ENCODE data around the gene DCHS2. TPM values are rescaled to one million over a fixed set of nuclear protein-coding genes. Genes with fewer than 3 reads are reported as not detected.
"Not testable (repeated sequence)": the region's sequence is repeated elsewhere in the genome, so short reads cannot be mapped to it uniquely, and the experiment has no call there.

DCHS2 gene
- total RNA-seq, 4 donors from 2014 or later: 0.40 to 1.4 (median 0.61) TPM

DNA sequence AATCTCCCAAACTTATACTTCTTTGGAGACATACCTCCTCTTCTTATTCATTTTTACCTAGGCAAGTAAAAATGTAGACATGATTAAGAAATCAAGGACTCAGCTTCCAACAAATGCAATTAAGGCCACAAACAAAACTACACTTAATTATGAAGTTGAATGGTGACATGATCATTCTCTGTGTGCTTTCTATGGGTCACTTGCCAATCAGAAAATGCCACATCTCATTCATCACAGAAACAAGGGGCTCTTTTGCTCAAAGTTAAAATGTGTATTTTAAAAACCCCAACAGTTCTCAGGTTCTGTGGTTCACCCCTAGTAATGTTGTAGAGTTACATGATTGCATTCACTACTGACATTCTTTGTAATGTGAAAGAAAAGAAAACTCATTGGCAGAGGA lies 273.5 kb downstream of the DCHS2 start:
- TF ChIP-seq, protein P1, sequence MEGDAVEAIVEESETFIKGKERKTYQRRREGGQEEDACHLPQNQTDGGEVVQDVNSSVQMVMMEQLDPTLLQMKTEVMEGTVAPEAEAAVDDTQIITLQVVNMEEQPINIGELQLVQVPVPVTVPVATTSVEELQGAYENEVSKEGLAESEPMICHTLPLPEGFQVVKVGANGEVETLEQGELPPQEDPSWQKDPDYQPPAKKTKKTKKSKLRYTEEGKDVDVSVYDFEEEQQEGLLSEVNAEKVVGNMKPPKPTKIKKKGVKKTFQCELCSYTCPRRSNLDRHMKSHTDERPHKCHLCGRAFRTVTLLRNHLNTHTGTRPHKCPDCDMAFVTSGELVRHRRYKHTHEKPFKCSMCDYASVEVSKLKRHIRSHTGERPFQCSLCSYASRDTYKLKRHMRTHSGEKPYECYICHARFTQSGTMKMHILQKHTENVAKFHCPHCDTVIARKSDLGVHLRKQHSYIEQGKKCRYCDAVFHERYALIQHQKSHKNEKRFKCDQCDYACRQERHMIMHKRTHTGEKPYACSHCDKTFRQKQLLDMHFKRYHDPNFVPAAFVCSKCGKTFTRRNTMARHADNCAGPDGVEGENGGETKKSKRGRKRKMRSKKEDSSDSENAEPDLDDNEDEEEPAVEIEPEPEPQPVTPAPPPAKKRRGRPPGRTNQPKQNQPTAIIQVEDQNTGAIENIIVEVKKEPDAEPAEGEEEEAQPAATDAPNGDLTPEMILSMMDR (IDR thresholded peaks at IDR 0.05): no peak
- TF ChIP-seq POLR2A (IDR thresholded peaks at IDR 0.05): no peak
- H3K9me3 ChIP-seq: no peaks in the 10 kb centered on the region
- intact Hi-C loops (cut with DNase I): no loop called here
- H3K4me1 ChIP-seq: no peaks in the 10 kb centered on the region
- no peak overlapping the region for H3K4me3 ChIP-seq (replicated peaks in 1 of 3)
- H3K27me3 ChIP-seq: no peaks in the 10 kb centered on the region
- no peak overlapping the region for H3K27ac ChIP-seq
- DNase-seq: no peak
- H3K36me3 ChIP-seq: no peaks in the 10 kb centered on the region

DNA sequence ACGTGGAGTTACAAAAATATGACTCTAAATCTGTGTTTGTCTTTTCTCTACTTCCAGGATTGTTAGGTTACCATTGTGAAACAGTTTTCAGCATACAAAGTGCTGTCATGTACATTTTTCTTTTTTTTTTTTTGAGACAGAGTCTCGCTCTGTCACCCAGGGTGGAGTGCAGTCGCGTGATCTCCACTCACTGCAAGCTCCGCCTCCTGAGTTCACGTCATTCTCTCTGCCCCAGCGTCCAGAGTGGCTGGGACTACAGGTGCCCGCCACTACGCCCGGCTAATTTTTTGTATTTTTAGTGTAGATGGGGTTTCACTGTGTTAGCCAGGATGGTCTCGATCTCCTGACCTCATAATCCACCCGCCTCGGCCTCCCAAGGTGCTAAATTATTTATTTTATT lies 274.2 kb downstream of the DCHS2 start:
- intact Hi-C loops (cut with DNase I); H3K27me3 ChIP-seq; DNase-seq; H3K4me1 ChIP-seq; H3K27ac ChIP-seq; H3K4me3 ChIP-seq (replicated peaks in 1 of 3); H3K36me3 ChIP-seq; H3K9me3 ChIP-seq: not testable (repeated sequence)
- 77 to 83% methylated on average over 13 of the region's 13 CpGs for WGBS, 2 donors

DNA sequence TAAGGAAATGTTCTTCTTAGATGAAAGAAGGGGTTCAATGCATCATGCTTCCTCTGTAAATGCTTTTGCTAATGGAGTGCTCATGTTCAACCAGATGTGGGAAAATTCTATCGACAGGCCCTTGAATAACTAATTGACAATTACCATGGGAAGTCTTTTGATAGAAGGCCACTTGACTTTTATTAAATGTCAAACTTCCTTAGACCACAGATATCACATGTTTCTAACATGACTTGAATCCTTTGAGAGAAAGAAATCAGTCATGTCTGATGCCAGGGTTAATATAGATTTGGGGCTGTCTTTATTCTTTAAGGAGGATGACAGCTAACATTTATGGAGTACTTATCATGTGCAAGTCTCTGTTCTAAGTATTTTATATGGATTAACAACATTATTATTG lies 280.1 kb downstream of the DCHS2 start:
- H3K4me3 ChIP-seq (replicated peaks in 1 of 3): no peak overlapping the region
- no peaks in the 10 kb centered on the region for H3K9me3 ChIP-seq
- no peak for DNase-seq
- WGBS, 2 donors: 88 to 94% methylated on average over 1 of the region's 1 CpG
- intact Hi-C loops (cut with DNase I): no loop called here
- no peaks in the 10 kb centered on the region for H3K27me3 ChIP-seq
- H3K27ac ChIP-seq: no peak overlapping the region
- no peaks in the 10 kb centered on the region for H3K4me1 ChIP-seq
- H3K36me3 ChIP-seq: no peaks in the 10 kb centered on the region
- TF ChIP-seq, protein P1 (IDR thresholded peaks at IDR 0.05): no peak
- TF ChIP-seq POLR2A (IDR thresholded peaks at IDR 0.05): no peak

DNA sequence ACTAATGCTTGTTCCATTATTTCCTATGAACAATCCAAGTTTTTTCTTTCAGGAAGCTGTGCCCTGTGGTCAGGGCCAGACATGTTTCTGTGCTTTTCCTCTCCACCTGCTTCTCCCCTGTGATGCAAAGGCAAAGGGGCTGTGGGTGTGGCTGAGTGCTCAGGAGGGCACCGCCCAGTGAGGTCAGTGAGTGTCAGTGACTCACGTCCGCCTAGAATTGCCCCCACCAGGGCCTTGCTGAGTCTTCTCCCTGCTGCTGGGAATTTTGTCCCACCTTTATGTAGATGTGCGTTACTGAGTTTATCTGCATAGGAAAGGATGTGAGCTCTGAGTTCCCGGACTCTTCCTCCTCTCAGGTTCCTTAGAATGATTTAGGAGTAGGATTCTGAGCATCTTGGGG lies 283.2 kb downstream of the DCHS2 start:
- TF ChIP-seq POLR2A (IDR thresholded peaks at IDR 0.05): no peak
- TF ChIP-seq, protein P1 (IDR thresholded peaks at IDR 0.05): no peak
- H3K36me3 ChIP-seq: no peaks in the 10 kb centered on the region
- H3K9me3 ChIP-seq: no peaks in the 10 kb centered on the region
- intact Hi-C loops (cut with DNase I): no loop called here
- 62 to 69% methylated on average over 5 of the region's 5 CpGs for WGBS, 2 donors
- H3K27ac ChIP-seq: no peak overlapping the region
- no peaks in the 10 kb centered on the region for H3K4me1 ChIP-seq
- H3K4me3 ChIP-seq (replicated peaks in 1 of 3): no peak overlapping the region
- H3K27me3 ChIP-seq: no peaks in the 10 kb centered on the region
- no peak for DNase-seq

DNA sequence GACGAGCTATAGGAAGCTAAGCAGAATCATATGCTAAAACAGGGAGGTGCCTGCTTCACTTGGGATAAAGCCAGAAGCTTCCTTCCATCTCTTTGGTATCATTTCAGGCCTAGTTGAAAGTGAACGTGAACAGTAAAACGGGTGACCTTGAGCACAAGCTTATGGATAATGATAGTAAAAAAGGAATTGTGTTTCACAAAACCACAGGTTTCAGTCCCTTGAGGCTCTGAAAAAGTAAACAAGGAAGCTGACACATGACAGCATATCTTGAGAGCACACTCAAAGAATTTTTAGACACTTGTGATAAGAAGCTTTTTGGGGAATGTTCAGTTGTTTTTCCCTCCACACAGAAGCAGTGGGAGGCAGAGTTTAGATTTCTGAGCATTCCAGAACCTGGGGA lies 286.1 kb downstream of the DCHS2 start:
- TF ChIP-seq POLR2A (IDR thresholded peaks at IDR 0.05): no peak
- Histone ChIP-seq H3K4me3 (replicated peaks in 1 of 3) (no peak overlapping the region), H3K36me3 (no peaks in the 10 kb centered on the region), H3K9me3 (no peaks in the 10 kb centered on the region), H3K27ac (no peak overlapping the region), H3K4me1 (no peaks in the 10 kb centered on the region), H3K27me3 (no peaks in the 10 kb centered on the region)
- WGBS, 2 donors: 67 to 73% methylated on average over 3 of the region's 3 CpGs
- intact Hi-C loops (cut with DNase I): no loop called here
- no peak for DNase-seq

DNA sequence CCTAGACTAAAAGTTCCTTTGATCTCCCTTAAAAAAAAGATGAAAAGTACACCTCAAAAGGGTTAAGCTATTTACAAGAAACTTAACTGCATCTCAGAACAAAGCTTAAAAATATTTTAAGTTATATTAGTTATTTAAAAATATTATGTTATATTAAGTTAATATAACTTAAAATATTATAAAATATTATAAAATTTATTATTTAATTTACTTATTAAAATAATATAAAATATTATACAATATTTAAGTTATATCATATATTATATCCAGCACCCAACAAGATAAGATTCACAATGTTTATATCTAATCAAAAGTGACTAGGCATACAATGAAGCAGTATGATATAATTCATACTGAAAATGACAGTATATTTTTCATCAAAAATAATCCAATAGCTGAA lies 296.9 kb downstream of the DCHS2 start:
- H3K9me3 ChIP-seq: no peaks in the 10 kb centered on the region
- no peaks in the 10 kb centered on the region for H3K4me1 ChIP-seq
- no peaks in the 10 kb centered on the region for H3K36me3 ChIP-seq
- no peak overlapping the region for H3K27ac ChIP-seq
- intact Hi-C loops (cut with DNase I): no loop called here
- H3K27me3 ChIP-seq: no peaks in the 10 kb centered on the region
- TF ChIP-seq, protein P1 (IDR thresholded peaks at IDR 0.05): no peak
- TF ChIP-seq POLR2A (IDR thresholded peaks at IDR 0.05): no peak
- H3K4me3 ChIP-seq (replicated peaks in 1 of 3): no peak overlapping the region
- DNase-seq: no peak
